Stimulated activated naive CD8-positive, alpha-beta T cell treated with anti-CD3 and anti-CD28 coated beads, Interleukin-15, amount 100 ng/mL, for 72 hours (primary cell): ENCODE measurements around the gene GPSM1.

Experiments
- ATAC-seq: fragments of 150-1000 bp; cut with Tn5 transposase; 2 replicates; pipeline ENCODE4 v1.10.0; 2021; ENCODE audit warnings: mild to moderate bottlenecking, moderate library complexity
- DNase-seq, 2 donors: peaks; one replicate each; pipeline ENCODE4 v3.0.0; 2021 to 2022
- H3K27ac Mint-ChIP-seq, 2 donors: one replicate each; pipeline ENCODE4 v1.8.0; 2022; ENCODE audit warnings: mild to moderate bottlenecking in 2 of 2, mixed read lengths in 2 of 2, moderate library complexity in 2 of 2
- H3K27me3 Mint-ChIP-seq: one replicate; pipeline ENCODE4 v1.8.0; 2022; ENCODE audit warnings: mixed read lengths
- H3K4me1 Mint-ChIP-seq: one replicate; pipeline ENCODE4 v1.8.0; 2022; ENCODE audit warnings: mild to moderate bottlenecking, mixed read lengths
- H3K4me3 Mint-ChIP-seq, 2 donors: one replicate each; pipeline ENCODE4 v1.8.0; 2022; ENCODE audit warnings: mild to moderate bottlenecking in 2 of 2, mixed read lengths in 2 of 2, moderate library complexity in 1 of 2
- H3K9me3 Mint-ChIP-seq, 2 donors: one replicate each; pipeline ENCODE4 v1.8.0; 2022; ENCODE audit warnings: mixed read lengths in 2 of 2

Gene GPSM1

DNA sequence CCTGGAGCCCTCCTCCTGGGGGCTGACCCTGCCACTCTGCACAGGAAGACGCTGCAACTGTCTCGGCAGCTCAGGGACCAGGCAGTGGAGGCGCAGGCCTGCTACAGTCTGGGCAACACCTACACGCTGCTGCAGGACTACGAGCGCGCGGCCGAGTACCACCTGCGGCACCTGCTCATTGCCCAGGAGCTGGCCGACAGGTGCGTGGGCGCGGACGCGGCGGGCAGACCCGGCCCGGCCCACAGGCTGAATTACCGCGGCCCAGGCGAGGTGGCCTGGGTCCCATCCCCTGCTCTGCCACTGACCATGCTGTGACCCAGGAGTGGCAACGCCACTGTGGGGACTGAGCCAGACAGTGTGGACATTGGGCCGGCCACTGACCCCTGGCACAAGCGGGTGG is 11.2 kb downstream of the GPSM1 start:
- peak overlapping the region in 1 of 2 donors; percentile 63 for H3K27ac Mint-ChIP-seq
- no peak overlapping the region for H3K4me3 Mint-ChIP-seq
- H3K9me3 Mint-ChIP-seq, result no peaks in the 10 kb centered on the region
- H3K4me1 Mint-ChIP-seq, result peaks cover 5% of the 10 kb centered on the region
- no peak for ATAC-seq
- H3K27me3 Mint-ChIP-seq, result no peaks in the 10 kb centered on the region
- DNase-seq, result no peak

DNA sequence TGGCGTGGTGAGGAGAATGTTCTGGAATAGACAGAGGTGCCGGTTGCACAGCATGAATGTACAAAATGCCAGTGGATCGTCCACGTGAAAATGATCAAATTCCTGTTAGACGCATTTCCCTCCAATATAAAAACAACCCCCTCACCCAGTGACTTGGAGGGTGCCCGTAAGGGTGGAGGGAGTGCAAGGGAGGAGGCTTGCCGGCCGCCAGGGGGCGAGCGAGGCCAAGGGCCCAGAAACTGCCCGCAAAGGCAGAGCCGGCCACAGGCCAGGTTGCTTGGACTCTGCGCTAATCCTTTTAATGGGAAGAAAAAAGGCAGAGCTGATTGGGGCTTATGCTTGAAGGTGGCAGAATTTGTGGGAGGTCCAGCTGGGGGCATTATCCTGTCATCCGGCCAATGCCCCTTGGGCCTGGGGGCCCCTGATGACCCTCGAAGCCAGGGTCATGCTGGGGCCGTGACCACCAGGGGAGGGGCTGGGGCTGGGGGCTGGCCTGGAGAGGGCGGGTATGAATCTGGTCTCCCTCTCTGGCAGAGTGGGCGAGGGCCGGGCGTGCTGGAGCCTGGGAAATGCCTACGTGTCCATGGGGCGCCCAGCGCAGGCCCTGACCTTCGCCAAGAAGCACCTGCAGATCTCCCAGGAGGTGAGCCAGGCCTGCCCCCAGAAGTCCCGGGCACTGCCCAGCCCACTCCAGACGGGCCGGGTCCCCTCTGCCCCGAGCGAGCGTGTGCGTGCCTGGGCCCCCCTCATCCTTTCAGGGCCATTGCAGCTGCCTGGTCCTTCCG is 12.0 kb downstream of the GPSM1 start:
- H3K9me3 Mint-ChIP-seq, result no peaks in the 10 kb centered on the region
- H3K27me3 Mint-ChIP-seq, result no peaks in the 10 kb centered on the region
- no peak for ATAC-seq
- DNase-seq, result no peak
- peaks cover 5% of the 10 kb centered on the region for H3K4me1 Mint-ChIP-seq
- H3K27ac Mint-ChIP-seq, result no peak overlapping the region
- no peak overlapping the region for H3K4me3 Mint-ChIP-seq

DNA sequence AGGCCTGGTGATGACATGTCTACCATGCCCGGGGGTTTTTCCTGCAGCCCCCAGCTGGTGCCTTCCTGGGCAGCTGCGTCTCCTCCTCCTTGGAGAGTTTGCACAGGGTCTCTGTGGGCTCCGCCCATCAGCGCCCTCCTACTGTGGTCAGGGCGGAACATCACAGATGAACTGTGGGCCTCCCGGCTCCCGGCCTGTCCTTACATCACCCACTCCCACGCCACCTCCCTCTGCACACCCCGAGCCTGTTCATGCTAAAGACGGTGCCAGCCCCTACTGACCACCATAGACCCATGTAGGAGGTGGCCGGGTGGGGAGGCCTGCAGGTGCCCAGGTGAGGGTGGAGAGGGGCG is 12.6 kb downstream of the GPSM1 start:
- Mint-ChIP-seq H3K9me3 (no peaks in the 10 kb centered on the region), H3K27me3 (no peaks in the 10 kb centered on the region), H3K4me3 (no peak overlapping the region), H3K4me1 (peaks cover 5% of the 10 kb centered on the region), H3K27ac (no peak overlapping the region)
- no peak for ATAC-seq
- no peak for DNase-seq

DNA sequence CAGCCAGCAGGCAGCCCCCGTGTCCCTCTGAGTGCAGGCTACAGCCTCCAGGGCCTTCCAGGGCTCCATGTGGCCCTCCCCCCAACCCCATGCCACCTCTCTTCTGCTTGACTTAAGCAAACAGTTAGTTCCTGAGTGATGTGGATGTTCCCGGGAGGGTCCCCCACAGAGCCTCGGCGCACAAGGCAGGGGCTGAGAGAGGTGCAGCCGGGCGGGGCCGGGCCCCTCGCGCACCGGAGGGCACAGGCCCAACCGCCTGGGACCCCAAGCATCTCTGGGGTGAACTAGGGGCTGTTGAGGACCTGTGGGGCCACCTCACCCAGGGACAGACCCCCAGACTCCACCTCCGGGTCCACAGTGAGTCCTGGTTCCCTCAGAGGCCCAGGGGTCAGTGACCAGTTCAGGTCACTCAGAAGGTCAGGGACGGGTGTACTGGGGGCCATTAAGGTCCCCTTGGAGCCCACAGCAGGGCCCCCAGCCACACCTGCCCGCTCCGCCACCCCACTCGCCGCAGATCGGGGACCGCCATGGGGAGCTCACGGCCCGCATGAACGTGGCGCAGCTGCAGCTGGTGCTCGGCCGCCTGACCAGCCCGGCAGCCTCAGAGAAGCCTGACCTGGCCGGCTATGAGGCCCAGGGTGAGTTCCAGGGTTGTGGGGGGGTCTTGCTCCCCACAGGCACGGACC is 13.2 kb downstream of the GPSM1 start:
- no peaks in the 10 kb centered on the region for H3K27me3 Mint-ChIP-seq
- H3K4me3 Mint-ChIP-seq, result no peak overlapping the region
- no peak overlapping the region for H3K27ac Mint-ChIP-seq
- DNase-seq (no peak), ATAC-seq (no peak)
- peaks cover 5% of the 10 kb centered on the region for H3K4me1 Mint-ChIP-seq
- no peaks in the 10 kb centered on the region for H3K9me3 Mint-ChIP-seq

- H3K27ac Mint-ChIP-seq, result no peak overlapping the region
- no peak overlapping the region for H3K4me3 Mint-ChIP-seq
- peaks cover 5% of the 10 kb centered on the region for H3K4me1 Mint-ChIP-seq
- no peaks in the 10 kb centered on the region for H3K27me3 Mint-ChIP-seq
- ATAC-seq, result no peak
- DNase-seq, result no peak
- H3K9me3 Mint-ChIP-seq, result no peaks in the 10 kb centered on the region
Observed at GRCh38 chr9:136341042-136341655, 13.8 kb downstream of the GPSM1 start.

GRCh38 chr9:136341769-136342168 is 14.4 kb downstream of the GPSM1 start:
- DNase-seq, result no peak
- Mint-ChIP-seq H3K27me3 (no peaks in the 10 kb centered on the region), H3K27ac (no peak overlapping the region), H3K4me1 (peaks cover 5% of the 10 kb centered on the region), H3K9me3 (no peaks in the 10 kb centered on the region), H3K4me3 (no peak overlapping the region)
- ATAC-seq, result no peak

DNA sequence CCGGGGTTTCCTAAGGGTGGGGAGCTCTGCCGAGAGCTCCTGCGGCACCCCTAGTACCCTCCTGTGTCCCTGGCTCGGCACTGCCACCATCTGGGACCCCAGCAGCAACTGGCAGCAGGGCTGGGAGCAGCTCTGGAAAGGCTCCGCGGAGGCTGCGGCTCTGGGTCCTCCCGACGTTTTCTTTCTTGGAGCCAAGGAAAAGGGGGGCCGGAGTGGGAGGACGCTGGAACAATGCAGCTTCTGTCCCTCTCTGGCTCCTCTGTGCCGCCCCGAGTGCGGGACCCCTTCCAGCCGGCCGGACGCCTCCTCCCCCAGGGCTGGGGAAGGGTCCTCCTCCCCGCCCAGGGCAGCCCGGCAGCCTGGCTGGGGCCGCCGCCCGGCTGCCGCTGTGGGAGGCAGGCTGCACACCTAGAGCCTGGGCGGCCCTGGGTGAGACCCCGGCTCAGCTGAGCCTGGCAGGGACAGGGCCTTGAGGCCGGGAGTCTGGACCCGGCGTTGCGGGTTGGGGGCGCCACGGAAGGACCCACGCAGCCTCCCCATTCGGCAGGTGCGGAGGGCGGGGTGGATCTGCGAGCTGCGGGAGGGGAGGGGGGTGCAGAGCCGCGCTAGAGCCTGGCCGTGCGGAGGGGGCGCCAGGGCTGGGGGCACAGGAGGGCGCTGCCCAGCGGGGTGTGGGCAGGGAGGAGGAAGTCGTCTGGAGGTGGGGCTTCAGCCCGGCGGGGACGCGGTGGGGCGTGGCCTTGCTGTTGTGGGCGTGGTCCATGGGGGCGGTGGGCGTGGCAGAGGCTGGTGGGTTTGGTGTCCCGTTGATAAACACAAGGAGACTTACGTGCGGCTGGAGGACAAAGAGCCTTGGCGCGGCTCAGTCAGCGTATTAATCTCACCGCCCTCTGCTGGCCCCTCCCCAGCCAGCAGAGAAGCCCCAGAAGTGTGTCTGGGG is 15.1 kb downstream of the GPSM1 start:
- ATAC-seq, result peak; percentile 51
- no peaks in the 10 kb centered on the region for H3K27me3 Mint-ChIP-seq
- peak; percentile 63 to 74 for DNase-seq
- H3K9me3 Mint-ChIP-seq, result no peaks in the 10 kb centered on the region
- H3K4me1 Mint-ChIP-seq, result peaks cover 5% of the 10 kb centered on the region
- no peak overlapping the region for H3K27ac Mint-ChIP-seq
- H3K4me3 Mint-ChIP-seq, result peak overlapping the region in 1 of 2 donors; percentile 41

- H3K9me3 Mint-ChIP-seq, result no peaks in the 10 kb centered on the region
- H3K27ac Mint-ChIP-seq, result no peak overlapping the region
- H3K27me3 Mint-ChIP-seq, result no peaks in the 10 kb centered on the region
- H3K4me3 Mint-ChIP-seq, result no peak overlapping the region
- no peak for ATAC-seq
- H3K4me1 Mint-ChIP-seq, result peaks cover 5% of the 10 kb centered on the region
- no peak for DNase-seq
Observed at GRCh38 chr9:136343121-136343883, 16.0 kb downstream of the GPSM1 start.

DNA sequence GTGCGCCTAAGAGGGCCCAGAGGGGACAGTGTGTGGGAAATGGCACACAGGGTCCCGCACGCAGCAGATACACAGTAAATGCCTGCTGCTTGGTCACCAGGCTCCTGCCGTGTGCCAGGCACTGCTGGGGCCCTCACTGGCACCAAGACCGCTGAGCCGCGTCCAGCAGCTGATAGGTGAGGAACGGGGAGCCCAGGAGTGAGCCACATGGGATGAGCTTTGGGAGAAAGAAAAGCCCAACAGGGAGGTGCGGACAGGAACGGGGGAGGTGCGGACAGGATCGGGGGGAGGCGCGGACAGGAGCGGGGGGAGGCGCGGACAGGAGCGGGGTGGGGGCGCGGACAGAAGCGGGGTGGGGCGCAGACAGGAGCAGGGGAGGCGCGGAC is 16.5 kb downstream of the GPSM1 start:
- Mint-ChIP-seq H3K4me3 (no peak overlapping the region), H3K27ac (no peak overlapping the region), H3K9me3 (no peaks in the 10 kb centered on the region), H3K27me3 (no peaks in the 10 kb centered on the region), H3K4me1 (peaks cover 5% of the 10 kb centered on the region)
- DNase-seq (no peak), ATAC-seq (no peak)

GRCh38 chr9:136344544-136345280 is 17.4 kb downstream of the GPSM1 start:
- no peak overlapping the region for H3K27ac Mint-ChIP-seq
- no peaks in the 10 kb centered on the region for H3K27me3 Mint-ChIP-seq
- H3K4me1 Mint-ChIP-seq, result peaks cover 5% of the 10 kb centered on the region
- H3K4me3 Mint-ChIP-seq, result no peak overlapping the region
- DNase-seq (no peak), ATAC-seq (no peak)
- no peaks in the 10 kb centered on the region for H3K9me3 Mint-ChIP-seq

DNA sequence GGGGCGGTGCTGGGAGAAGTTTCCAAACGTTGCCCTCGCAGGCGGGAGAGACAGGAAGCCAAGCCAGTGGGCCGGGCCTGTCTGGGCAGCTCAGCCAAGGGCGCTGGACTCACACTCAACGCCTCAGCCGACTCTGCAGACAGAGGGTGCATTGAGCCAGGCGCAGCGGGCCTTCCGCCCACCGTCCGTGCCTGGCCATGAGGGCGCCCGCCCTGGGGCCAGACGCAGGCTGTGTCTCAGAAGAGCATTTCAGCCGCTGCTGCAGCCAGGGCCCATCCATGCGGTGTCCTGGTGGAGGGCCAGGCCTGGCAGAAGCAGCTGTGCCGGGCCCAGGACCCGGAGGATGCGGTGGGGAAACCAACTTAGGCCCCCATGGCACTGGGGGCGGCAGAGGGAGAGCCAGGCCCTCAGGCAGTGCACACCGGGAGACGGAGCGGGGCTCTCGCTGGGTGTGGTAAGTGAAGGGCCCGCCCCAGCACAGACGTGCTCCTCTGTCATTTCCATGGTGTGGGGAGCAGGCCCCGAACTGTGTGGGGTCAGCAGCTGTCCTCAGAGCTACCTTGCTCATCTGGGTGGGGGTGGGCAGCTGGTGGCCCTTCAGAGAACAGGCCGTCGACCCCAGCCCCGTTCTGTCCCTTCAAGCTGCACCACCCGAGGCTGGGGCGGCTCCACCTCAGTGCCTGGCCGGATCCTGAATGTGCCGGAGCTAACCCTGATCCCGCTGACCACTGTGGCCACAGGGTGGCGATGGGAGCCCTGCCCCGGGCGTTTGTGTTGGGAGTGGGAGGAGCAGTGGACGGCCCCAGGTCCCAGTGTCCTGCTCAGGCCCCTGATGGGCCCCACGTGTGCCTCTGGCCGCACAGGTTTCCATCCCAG is 18.2 kb downstream of the GPSM1 start:
- H3K9me3 Mint-ChIP-seq, result no peaks in the 10 kb centered on the region
- no peak overlapping the region for H3K27ac Mint-ChIP-seq
- peaks cover 5% of the 10 kb centered on the region for H3K4me1 Mint-ChIP-seq
- no peaks in the 10 kb centered on the region for H3K27me3 Mint-ChIP-seq
- no peak overlapping the region for H3K4me3 Mint-ChIP-seq
- ATAC-seq, result no peak
- no peak for DNase-seq

- ATAC-seq, result no peak
- H3K9me3 Mint-ChIP-seq, result no peaks in the 10 kb centered on the region
- DNase-seq, result no peak
- peaks cover 5% of the 10 kb centered on the region for H3K4me1 Mint-ChIP-seq
- no peaks in the 10 kb centered on the region for H3K27me3 Mint-ChIP-seq
- no peak overlapping the region for H3K4me3 Mint-ChIP-seq
- no peak overlapping the region for H3K27ac Mint-ChIP-seq
Observed at GRCh38 chr9:136346157-136346481, 18.8 kb downstream of the GPSM1 start.

DNA sequence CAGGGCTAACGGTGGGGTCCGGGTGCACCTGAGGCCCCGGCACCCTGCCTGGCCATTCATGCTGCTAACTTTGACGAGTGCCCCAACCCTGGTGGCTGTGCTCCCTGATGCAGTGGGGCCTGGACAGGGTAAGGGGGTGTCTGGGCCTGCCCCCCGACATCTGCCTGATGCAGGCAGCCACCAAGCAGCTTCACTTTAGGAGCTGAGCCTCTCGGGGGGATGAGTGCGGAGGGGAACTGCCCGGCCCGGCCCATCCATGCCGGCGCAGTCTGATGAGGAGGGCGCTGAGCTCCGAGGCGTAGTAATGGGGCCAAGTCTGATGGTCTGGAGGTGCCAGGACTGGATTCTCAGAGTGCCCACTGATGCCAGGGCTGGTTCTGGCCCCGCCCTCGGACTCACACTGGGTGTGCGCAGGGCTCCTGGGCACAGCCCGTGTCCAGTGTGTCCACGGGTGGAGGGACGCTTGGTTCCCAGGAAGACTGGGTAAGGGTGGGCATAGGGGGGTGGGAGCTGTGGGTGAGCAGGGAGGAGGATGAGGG is 19.7 kb downstream of the GPSM1 start:
- DNase-seq, result no peak
- Mint-ChIP-seq H3K9me3 (no peaks in the 10 kb centered on the region), H3K27ac (no peak overlapping the region), H3K4me3 (no peak overlapping the region), H3K27me3 (no peaks in the 10 kb centered on the region), H3K4me1 (peaks cover 5% of the 10 kb centered on the region)
- no peak for ATAC-seq
